ENCODE results near the gene TBL1XR1.

The TBL1XR1 gene

DNA sequence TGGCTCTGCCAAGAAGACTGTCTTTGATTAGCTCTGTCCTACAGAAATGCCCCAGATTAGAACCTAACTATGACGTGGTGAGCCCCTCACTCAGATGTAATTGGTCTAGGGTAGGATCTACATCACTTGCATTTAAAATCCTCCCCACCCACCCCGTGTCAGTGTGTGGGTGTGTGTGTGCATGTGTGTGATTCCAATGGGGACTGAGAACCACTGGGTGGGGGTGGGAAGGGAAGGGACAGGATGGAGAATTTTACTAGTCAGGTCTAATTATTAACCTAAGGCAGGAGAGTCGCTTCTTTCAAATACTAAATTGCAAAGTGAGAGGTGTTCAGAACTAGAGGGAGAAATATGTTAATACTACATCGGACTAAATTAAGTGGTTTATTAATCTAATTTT lies 91.7 kb downstream of the TBL1XR1 start:
- DNase-seq (ENCODE audit: extremely low read depth, low read depth), result no peak
- TF ChIP-seq, protein P1, sequence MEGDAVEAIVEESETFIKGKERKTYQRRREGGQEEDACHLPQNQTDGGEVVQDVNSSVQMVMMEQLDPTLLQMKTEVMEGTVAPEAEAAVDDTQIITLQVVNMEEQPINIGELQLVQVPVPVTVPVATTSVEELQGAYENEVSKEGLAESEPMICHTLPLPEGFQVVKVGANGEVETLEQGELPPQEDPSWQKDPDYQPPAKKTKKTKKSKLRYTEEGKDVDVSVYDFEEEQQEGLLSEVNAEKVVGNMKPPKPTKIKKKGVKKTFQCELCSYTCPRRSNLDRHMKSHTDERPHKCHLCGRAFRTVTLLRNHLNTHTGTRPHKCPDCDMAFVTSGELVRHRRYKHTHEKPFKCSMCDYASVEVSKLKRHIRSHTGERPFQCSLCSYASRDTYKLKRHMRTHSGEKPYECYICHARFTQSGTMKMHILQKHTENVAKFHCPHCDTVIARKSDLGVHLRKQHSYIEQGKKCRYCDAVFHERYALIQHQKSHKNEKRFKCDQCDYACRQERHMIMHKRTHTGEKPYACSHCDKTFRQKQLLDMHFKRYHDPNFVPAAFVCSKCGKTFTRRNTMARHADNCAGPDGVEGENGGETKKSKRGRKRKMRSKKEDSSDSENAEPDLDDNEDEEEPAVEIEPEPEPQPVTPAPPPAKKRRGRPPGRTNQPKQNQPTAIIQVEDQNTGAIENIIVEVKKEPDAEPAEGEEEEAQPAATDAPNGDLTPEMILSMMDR (IDR thresholded peaks at IDR 0.05; ENCODE audit: low read depth, low read length, missing control alignments), result no peak
- H3K4me3 ChIP-seq (replicated peaks; ENCODE audit: low read depth, low read length), result no peak overlapping the region

DNA sequence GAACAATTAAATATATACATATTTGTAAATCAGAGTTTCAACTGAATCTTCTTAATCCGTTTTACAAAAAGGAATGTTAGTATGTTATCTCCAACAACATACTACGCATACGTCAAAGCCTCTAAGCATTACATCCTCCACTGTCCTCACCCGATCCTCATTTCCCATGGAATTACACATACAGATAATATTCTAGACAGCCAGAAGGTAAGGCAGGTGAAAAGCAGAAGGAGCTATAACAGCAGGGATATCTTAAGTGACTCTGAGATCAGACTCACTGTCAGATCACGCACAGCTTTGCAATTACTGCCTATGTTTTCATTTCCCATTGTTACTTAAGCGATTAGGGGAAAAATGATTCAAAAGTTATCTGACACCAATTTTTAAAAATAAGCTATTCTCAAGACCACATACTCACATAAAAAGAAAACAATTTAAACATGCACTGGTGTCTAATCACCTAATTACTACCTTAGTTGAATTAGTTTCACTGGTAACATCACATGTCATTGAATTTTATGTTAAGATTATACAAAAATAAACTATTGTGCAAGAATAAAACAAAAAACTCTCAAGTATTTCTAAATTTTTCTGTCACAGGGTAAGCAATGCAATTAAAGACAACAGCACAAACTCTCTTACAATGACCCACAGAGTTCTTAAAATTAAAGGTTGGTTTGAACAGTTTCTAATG lies 92.8 kb downstream of the TBL1XR1 start:
- TF ChIP-seq, protein P1 (IDR thresholded peaks at IDR 0.05; ENCODE audit: low read depth, low read length, missing control alignments), result no peak
- no peak overlapping the region for H3K4me3 ChIP-seq (replicated peaks; ENCODE audit: low read depth, low read length)
- no peak for DNase-seq (ENCODE audit: extremely low read depth, low read depth)

DNA sequence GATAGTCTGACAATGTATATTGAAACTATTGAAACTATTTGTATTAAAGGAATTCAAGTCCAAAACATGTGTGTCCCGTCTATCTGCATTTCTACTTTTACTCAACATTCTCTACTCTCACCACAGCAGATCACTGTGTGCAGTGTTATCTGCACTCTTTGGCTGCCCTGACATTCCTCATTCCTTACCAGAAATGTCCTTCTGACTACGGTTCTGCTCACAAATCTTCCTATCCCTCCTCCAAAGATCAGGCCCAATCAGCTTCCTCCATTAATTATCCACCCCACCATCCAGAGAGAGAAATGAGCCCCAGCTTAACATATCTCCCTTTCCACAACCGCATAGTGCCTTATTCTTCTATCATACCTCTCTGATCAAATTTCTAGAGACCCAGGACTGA lies 94.7 kb downstream of the TBL1XR1 start:
- TF ChIP-seq, protein P1 (IDR thresholded peaks at IDR 0.05; ENCODE audit: low read depth, low read length, missing control alignments), result no peak
- no peak for DNase-seq (ENCODE audit: extremely low read depth, low read depth)
- H3K4me3 ChIP-seq (replicated peaks; ENCODE audit: low read depth, low read length), result no peak overlapping the region

DNA sequence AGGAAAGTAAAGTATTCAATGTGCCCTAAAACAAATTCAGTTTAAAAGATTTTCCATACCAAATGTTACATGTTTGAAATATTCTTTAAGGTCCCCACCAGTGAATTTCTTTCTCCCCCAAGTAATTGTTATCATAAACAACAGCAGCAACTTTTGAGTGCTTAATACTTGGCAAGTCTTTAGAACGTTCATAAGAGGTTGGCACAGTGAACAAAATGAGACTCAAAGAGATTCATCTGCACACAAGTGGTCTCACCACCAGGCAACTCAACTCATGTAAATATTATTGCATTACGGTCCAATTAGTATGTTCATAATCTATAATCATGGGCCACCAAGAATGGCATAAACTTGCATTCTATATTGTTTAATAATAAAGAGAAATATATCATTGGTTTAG lies 98.7 kb downstream of the TBL1XR1 start:
- TF ChIP-seq, protein P1 (IDR thresholded peaks at IDR 0.05; ENCODE audit: low read depth, low read length, missing control alignments), result no peak
- no peak for DNase-seq (ENCODE audit: extremely low read depth, low read depth)

DNA sequence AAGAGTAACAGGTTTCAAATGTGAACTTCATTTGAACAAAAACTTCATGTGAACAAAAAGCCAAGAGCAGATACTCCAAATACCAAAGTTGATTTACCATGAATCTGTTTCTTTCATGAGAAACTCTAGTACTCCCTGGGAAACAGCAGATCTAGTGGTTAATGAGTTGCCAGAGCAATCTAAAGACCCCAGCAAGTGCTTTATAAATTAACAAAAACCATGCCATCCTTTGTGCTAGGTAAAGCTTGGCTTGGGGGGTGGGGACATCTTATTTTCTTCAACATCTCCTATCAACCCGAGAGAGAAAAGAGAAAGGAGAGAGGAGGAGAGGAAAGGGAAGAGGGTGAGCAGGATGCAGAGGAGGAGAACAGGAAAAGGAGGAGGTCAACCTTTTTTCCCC lies 100.7 kb downstream of the TBL1XR1 start:
- TF ChIP-seq, protein P1 (IDR thresholded peaks at IDR 0.05; ENCODE audit: low read depth, low read length, missing control alignments), result no peak
- no peak for DNase-seq (ENCODE audit: extremely low read depth, low read depth)
- H3K4me3 ChIP-seq (replicated peaks; ENCODE audit: low read depth, low read length), result no peak overlapping the region

More for the DNA sequence above, 98.7 kb downstream of the TBL1XR1 start:
- H3K4me3 ChIP-seq (replicated peaks; ENCODE audit: low read depth, low read length), result no peak overlapping the region

DNA sequence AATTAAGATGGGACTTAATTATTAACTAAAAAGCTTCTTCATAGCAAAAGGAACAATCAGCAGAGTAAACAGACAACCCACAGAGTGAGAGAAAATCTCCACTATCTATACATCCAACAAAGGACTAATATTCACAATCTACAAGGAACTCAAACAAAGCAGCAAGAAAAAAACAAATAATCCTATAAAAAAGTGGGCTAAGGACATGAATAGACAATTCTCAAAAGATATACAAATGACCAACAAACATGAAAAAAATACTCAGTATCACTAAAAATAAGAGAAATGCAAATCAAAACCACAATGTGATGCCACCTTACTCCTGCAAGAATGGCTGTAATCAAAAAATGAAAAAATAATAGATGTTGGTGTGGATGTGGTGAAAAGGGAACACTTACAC lies 103.3 kb downstream of the TBL1XR1 start:
- H3K4me3 ChIP-seq (replicated peaks; ENCODE audit: low read depth, low read length), result no peak overlapping the region
- DNase-seq (ENCODE audit: extremely low read depth, low read depth), result no peak
- TF ChIP-seq, protein P1 (IDR thresholded peaks at IDR 0.05; ENCODE audit: low read depth, low read length, missing control alignments), result no peak

DNA sequence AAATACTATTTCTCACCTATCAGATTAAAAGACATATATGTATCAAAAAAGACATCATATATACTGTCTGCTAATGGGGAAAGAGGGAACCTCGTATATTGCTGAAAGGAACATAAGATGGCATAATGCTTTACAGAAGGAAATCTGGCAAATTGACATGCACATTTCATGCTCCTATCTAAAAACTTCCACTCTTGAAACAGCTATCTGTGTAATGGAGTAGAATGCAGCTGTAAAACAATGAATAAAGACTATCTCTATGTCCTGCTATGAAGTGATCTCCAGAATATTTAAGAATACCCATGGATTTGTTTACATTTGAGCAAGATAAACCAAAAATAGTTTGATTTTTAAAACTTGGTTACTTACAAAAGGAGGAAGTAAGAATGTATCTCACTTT lies 107.4 kb downstream of the TBL1XR1 start:
- no peak overlapping the region for H3K4me3 ChIP-seq (replicated peaks; ENCODE audit: low read depth, low read length)
- TF ChIP-seq, protein P1 (IDR thresholded peaks at IDR 0.05; ENCODE audit: low read depth, low read length, missing control alignments), result no peak
- no peak for DNase-seq (ENCODE audit: extremely low read depth, low read depth)
